Esophagus squamous epithelium (tissue), 5 donors: ENCODE measurements around the gene RARA. TPM values are rescaled to one million over a fixed set of nuclear protein-coding genes. Genes with fewer than 3 reads are reported as not detected.
"Not testable (repeated sequence)": the region's sequence is repeated elsewhere in the genome, so short reads cannot be mapped to it uniquely, and the experiment has no call there.

Source experiments
- DNase-seq: peaks from one replicate; lab custom pipeline; 2025; lab: John Stamatoyannopoulos, UW
- H3K27ac ChIP-seq, 4 donors: fragments of 200-600 bp; sonication (generic); one replicate each; pipeline ENCODE4 v1.5.1; 2016 to 2019; ENCODE audit warnings: mild to moderate bottlenecking in 1 of 4
- H3K27me3 ChIP-seq, 4 donors: fragments of 200-600 bp; sonication (generic); 1 replicate in 3 of 4; 2 replicates in 1 of 4; pipeline versions ENCODE4 v1.5.1 to v1.6.0; 2017 to 2021; ENCODE audit warnings: antibody characterized with exemption in 1 of 4
- H3K36me3 ChIP-seq, 3 donors: fragments of 200-600 bp; sonication (generic); one replicate each; pipeline ENCODE4 v1.5.1; 2016 to 2019
- H3K4me1 ChIP-seq, 3 donors: fragments of 200-600 bp; sonication (generic); one replicate each; pipeline ENCODE4 v1.5.1; 2017 to 2019
- H3K4me3 ChIP-seq, 4 donors: fragments of 200-600 bp; sonication (generic); 1 replicate in 3 of 4; 2 replicates in 1 of 4; pipeline ENCODE4 v1.5.1; 2016 to 2019; ENCODE audit warnings: mild to moderate bottlenecking in 2 of 4, moderate library complexity in 1 of 4
- H3K9me3 ChIP-seq, 3 donors: fragments of 200-600 bp; sonication (generic); one replicate each; pipeline ENCODE4 v1.5.1; 2016 to 2019
- CTCF ChIP-seq, 6 experiments: fragments of 450-650 bp in 4 of 6; fragments of 200-600 bp in 2 of 6; sonication (generic) in 2 of 6; IDR thresholded peaks; one replicate each; pipeline ENCODE4 v1.5.1; 2016 to 2019; ENCODE audit warnings: antibody characterized with exemption in 6 of 6, mild to moderate bottlenecking in 4 of 6, moderate library complexity in 4 of 6
- POLR2A ChIP-seq, 4 donors: fragments of 450-650 bp; IDR thresholded peaks; one replicate each; pipeline ENCODE4 v1.6.1; 2017; ENCODE audit warnings: antibody characterized with exemption in 4 of 4, mild to moderate bottlenecking in 4 of 4, moderate library complexity in 3 of 4
- WGBS, 2 donors: methylation state at CpG; one replicate each; pipeline ENCODE4 v1.1.5; 2018; 5-methylcytosine and 5-hydroxymethylcytosine counted together
- intact Hi-C: fragments of 100-400 bp; cut with DNase I; formaldehyde crosslinking; loops from one replicate; pipeline ENCODE4 v1.15.0; 2022
- total RNA-seq, 4 donors: library from RNA; depleted of rRNA; stranded (reverse); fragments of >200 nt; gene quantifications; one replicate each; pipeline ENCODE4 v1.1.0, GENCODE V29; 2016
- donor health status: DM: yes; HTN: yes; CAD: no.

RARA gene
- total RNA-seq, 4 donors from 2014 or later = 6.7 to 14.2 (median 10.8) TPM

- no peaks in the 10 kb centered on the region for H3K27me3 ChIP-seq
- peaks cover 0 to 5% (median 0%) of the 10 kb centered on the region in 3 donors for H3K4me1 ChIP-seq
- no peaks in the 10 kb centered on the region for H3K36me3 ChIP-seq
- H3K4me3 ChIP-seq = no peak overlapping the region
- DNase-seq = no peak
- H3K9me3 ChIP-seq = no peaks in the 10 kb centered on the region
- no peak for TF ChIP-seq CTCF (IDR thresholded peaks at IDR 0.05)
- no peak for TF ChIP-seq POLR2A (IDR thresholded peaks at IDR 0.05)
- H3K27ac ChIP-seq = no peak overlapping the region
- intact Hi-C loops = no loop called here
- 81% methylated on average over 16 of the region's 16 CpGs for WGBS, 2 donors
Measured at GRCh38 chr17:40371261-40371929, 62.4 kb downstream of the RARA start.

- Histone ChIP-seq H3K9me3 (no peaks in the 10 kb centered on the region), H3K4me1 (peaks cover 0 to 5% (median 0%) of the 10 kb centered on the region in 3 donors), H3K4me3 (no peak overlapping the region), H3K27ac (no peak overlapping the region), H3K27me3 (no peaks in the 10 kb centered on the region), H3K36me3 (no peaks in the 10 kb centered on the region)
- intact Hi-C loops = no loop called here
- DNase-seq = no peak
- WGBS, 2 donors = 100% methylated on average over 2 of the region's 2 CpGs; no CpG with 5 or more reads in 1 of the 2 donors
- no peak for TF ChIP-seq CTCF (IDR thresholded peaks at IDR 0.05)
- no peak for TF ChIP-seq POLR2A (IDR thresholded peaks at IDR 0.05)
Measured at GRCh38 chr17:40372031-40372430, 63.1 kb downstream of the RARA start.

GRCh38 chr17:40372644-40373043 lies 63.7 kb downstream of the RARA start:
- H3K4me1 ChIP-seq, H3K27me3 ChIP-seq, DNase-seq, H3K4me3 ChIP-seq, H3K9me3 ChIP-seq, H3K36me3 ChIP-seq, intact Hi-C loops: not testable (repeated sequence)
- peak overlapping the region in 2 of 4 donors; percentile 28 to 72 for H3K27ac ChIP-seq
- 44 to 48% methylated on average over 4 of the region's 4 CpGs for WGBS, 2 donors

- WGBS, 2 donors = 30 to 41% methylated on average over 4 of the region's 4 CpGs
- Histone ChIP-seq H3K27me3 (no peaks in the 10 kb centered on the region), H3K9me3 (no peaks in the 10 kb centered on the region), H3K4me3 (no peak overlapping the region), H3K36me3 (no peaks in the 10 kb centered on the region), H3K4me1 (peaks cover 0 to 5% (median 0%) of the 10 kb centered on the region in 3 donors), H3K27ac (peak overlapping the region in 2 of 4 donors; percentile 28 to 72)
- TF ChIP-seq CTCF (IDR thresholded peaks at IDR 0.05) = no peak
- no peak for TF ChIP-seq POLR2A (IDR thresholded peaks at IDR 0.05)
- no peak for DNase-seq
- intact Hi-C loops = no loop called here
Measured at GRCh38 chr17:40373324-40373723, 64.3 kb downstream of the RARA start.

- intact Hi-C loops = no loop called here
- 79 to 93% methylated on average over 6 to 8 of the region's 8 CpGs for WGBS, 2 donors
Measured at GRCh38 chr17:40373999-40374398, 65.0 kb downstream of the RARA start.

More at GRCh38 chr17:40373999-40374398, 65.0 kb downstream of the RARA start:
- no peak overlapping the region for H3K4me3 ChIP-seq
- H3K9me3 ChIP-seq = no peaks in the 10 kb centered on the region
- H3K27ac ChIP-seq = peak overlapping the region in 1 of 4 donors; percentile 72
- no peak for TF ChIP-seq POLR2A (IDR thresholded peaks at IDR 0.05)
- TF ChIP-seq CTCF (IDR thresholded peaks at IDR 0.05) = no peak
- no peaks in the 10 kb centered on the region for H3K36me3 ChIP-seq
- no peaks in the 10 kb centered on the region for H3K27me3 ChIP-seq
- DNase-seq = no peak
- H3K4me1 ChIP-seq = peaks cover 0 to 5% (median 0%) of the 10 kb centered on the region in 3 donors
